ENCODE results near the gene GMDS. TPM values are rescaled to one million over a fixed set of nuclear protein-coding genes. Genes with fewer than 3 reads are reported as not detected.

Gene GMDS
- total RNA-seq, 1 donor from 2014 or later, result 12.6 TPM

GRCh38 chr6:1983850-1984249, 261.6 kb downstream of the GMDS start:
- no peak for DNase-seq

- DNase-seq, result no peak
Measured at GRCh38 chr6:1972962-1973361, 272.4 kb downstream of the GMDS start.

- no peak for DNase-seq
Measured at GRCh38 chr6:1971612-1972011, 273.8 kb downstream of the GMDS start.

- peak; percentile 7 for DNase-seq
Measured at GRCh38 chr6:1970151-1970561, 275.2 kb downstream of the GMDS start.

- no peak for DNase-seq
Measured at GRCh38 chr6:1966713-1967112, 278.7 kb downstream of the GMDS start.

GRCh38 chr6:1965596-1966224, 279.7 kb downstream of the GMDS start:
- DNase-seq, result no peak

GRCh38 chr6:1963596-1963995, 281.8 kb downstream of the GMDS start:
- no peak for DNase-seq

- no peak for DNase-seq
Measured at GRCh38 chr6:1962201-1962600, 283.2 kb downstream of the GMDS start.

GRCh38 chr6:1960486-1961142, 284.8 kb downstream of the GMDS start:
- DNase-seq, result no peak

- no peak for DNase-seq
Measured at GRCh38 chr6:1958257-1958656, 287.1 kb downstream of the GMDS start.

GRCh38 chr6:1957746-1958145, 287.7 kb downstream of the GMDS start:
- no peak for DNase-seq

GRCh38 chr6:1952740-1953360, 292.6 kb downstream of the GMDS start:
- DNase-seq, result no peak

GRCh38 chr6:1950631-1951030, 294.8 kb downstream of the GMDS start:
- DNase-seq, result no peak

- no peak for DNase-seq
Measured at GRCh38 chr6:1949538-1949937, 295.9 kb downstream of the GMDS start.

- no peak for DNase-seq
Measured at GRCh38 chr6:1947922-1948321, 297.5 kb downstream of the GMDS start.

GRCh38 chr6:1946583-1946982, 298.8 kb downstream of the GMDS start:
- DNase-seq, result no peak

GRCh38 chr6:1945235-1945832, 300.1 kb downstream of the GMDS start:
- DNase-seq, result no peak

GRCh38 chr6:1942834-1943233, 302.6 kb downstream of the GMDS start:
- DNase-seq, result no peak

GRCh38 chr6:1941534-1941933, 303.9 kb downstream of the GMDS start:
- no peak for DNase-seq

- DNase-seq, result no peak
Measured at GRCh38 chr6:1940381-1940780, 305.0 kb downstream of the GMDS start.

GRCh38 chr6:1933292-1933691, 312.1 kb downstream of the GMDS start:
- no peak for DNase-seq

GRCh38 chr6:1931817-1932216, 313.6 kb downstream of the GMDS start:
- no peak for DNase-seq

- no peak for DNase-seq
Measured at GRCh38 chr6:1930356-1930755, 315.0 kb downstream of the GMDS start.

- DNase-seq, result no peak
Measured at GRCh38 chr6:1929931-1930330, 315.5 kb downstream of the GMDS start.
